Cardiac fibroblast (primary cell): Measurements from ENCODE around the gene GRM7.

ENCODE experiments used
- DNase-seq, 2 donors: peaks; one replicate each; pipeline versions ENCODE4 v3.0.0 to v3.0.0-alpha.2; 2010; ENCODE audit warnings: low read depth in 2 of 2
- H3K4me3 ChIP-seq, 2 donors: replicated peaks in 1 of 2; 1 replicate in 1 of 2; 2 replicates in 1 of 2; pipeline ENCODE4 v1.5.1; 2011; ENCODE audit warnings: low read depth in 2 of 2, low read length in 2 of 2, mild to moderate bottlenecking in 2 of 2, moderate library complexity in 1 of 2
- TF ChIP-seq, protein P1 (sequence below): IDR thresholded peaks from one replicate; pipeline ENCODE4 v1.5.1; 2011; ENCODE audit warnings: low read depth, mild to moderate bottlenecking, low read length, inconsistent platforms

The GRM7 gene

DNA sequence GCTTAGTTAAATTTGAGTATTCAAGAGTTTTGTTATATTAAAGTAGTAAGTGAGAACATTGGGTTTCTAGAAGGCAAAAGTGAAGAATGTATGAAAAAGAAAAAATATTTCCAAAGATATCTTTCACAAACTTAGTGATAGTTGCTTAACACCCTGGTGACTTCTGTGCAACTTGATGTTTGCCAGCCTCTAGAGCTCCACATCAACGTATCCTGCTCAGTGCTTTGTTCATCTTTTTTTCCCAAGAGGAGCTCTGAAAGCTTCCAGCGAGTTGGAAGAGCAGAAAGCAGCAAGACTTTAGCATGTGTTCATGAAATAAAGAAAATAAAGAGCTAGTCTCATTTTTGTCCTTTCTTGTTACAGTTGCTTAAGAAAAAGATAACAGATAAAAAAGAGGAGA is 225.5 kb downstream of the GRM7 start:
- TF ChIP-seq, protein P1, sequence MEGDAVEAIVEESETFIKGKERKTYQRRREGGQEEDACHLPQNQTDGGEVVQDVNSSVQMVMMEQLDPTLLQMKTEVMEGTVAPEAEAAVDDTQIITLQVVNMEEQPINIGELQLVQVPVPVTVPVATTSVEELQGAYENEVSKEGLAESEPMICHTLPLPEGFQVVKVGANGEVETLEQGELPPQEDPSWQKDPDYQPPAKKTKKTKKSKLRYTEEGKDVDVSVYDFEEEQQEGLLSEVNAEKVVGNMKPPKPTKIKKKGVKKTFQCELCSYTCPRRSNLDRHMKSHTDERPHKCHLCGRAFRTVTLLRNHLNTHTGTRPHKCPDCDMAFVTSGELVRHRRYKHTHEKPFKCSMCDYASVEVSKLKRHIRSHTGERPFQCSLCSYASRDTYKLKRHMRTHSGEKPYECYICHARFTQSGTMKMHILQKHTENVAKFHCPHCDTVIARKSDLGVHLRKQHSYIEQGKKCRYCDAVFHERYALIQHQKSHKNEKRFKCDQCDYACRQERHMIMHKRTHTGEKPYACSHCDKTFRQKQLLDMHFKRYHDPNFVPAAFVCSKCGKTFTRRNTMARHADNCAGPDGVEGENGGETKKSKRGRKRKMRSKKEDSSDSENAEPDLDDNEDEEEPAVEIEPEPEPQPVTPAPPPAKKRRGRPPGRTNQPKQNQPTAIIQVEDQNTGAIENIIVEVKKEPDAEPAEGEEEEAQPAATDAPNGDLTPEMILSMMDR: no peak

DNA sequence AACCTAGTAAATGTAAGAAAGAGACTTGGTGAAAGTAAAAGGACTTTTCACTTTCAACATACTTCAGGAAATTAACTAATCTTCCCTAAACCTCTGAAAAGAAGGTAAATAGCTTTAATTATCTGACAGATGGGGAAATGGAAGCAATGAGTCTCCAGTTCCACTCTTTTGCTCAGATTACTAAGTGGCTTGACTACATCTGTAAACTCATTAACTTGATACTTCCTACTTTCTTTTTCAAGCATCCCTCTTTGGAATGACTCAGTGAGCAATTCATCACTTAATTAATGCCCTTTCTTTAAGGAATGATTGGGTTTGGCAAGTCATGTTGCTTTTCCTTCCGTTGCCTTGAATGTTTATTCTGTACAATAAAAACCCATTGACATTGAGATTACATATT is 234.2 kb downstream of the GRM7 start:
- TF ChIP-seq, protein P1: no peak
- H3K4me3 ChIP-seq: no peak overlapping the region
- no peak for DNase-seq

More for the DNA sequence above, 225.5 kb downstream of the GRM7 start:
- no peak for DNase-seq
- no peak overlapping the region for H3K4me3 ChIP-seq

DNA sequence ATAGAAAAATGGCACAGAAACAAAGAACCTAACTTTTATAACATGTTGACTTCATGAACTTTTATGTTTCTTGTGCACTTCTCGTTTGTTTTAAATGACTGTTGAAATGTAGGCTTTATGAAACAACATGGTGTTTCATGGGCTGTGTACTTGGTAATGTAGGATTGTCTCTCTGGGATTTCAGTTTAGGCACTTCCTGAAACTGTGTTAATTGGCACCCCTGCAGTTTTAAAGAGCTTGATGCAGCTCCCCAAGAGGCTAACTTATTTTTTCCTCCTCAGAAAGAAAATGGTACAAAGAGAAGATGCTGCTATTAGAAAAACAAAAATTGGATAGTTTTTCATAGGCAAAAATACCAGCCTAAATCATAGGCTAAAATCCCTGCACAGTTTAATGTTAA is 239.2 kb downstream of the GRM7 start:
- TF ChIP-seq, protein P1: no peak
- DNase-seq: no peak

DNA sequence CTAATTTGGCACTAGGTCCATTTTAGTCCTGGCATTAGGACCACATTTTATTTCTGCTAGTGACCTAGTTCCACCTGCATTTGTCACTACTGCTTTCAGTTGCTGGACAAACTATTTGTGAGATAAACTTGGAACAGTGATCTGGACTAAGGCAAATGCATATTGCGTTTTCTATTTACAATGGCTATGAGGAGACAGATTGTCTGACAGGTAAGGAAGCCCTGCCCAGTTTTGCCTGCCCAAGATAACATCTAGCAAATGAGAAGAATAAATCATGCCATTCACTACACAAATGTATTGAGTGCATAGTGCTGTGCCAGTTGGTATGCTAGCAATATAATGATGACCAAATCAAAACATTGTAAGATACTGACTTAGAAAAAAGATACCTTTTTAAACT is 245.7 kb downstream of the GRM7 start:
- no peak for DNase-seq
- H3K4me3 ChIP-seq: no peak overlapping the region
- TF ChIP-seq, protein P1: no peak

More for the DNA sequence above, 239.2 kb downstream of the GRM7 start:
- no peak overlapping the region for H3K4me3 ChIP-seq

DNA sequence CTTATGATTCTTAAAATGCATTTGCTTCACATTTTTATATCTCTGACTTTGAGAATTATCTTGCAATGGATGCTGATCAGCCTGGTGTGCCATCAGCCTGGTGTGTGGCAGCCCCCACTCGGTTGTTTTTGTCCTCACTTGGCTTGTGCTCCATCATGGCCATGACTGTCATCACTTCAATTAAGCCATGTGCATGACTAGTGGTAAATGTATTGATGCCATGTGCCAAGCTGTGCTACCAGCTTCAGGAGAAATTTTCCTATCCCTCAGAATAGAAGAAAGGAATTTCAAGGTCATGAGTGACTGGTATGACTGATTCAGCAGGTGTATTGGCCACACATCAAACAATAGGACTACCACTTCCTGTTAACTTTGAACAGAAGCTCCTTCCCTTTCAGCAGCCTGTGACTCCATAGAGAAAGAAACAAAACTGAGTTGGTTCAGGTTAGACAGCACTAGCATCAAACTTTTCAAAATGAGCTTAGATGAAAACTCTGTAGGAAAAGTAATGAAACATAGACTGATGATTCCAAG is 251.7 kb downstream of the GRM7 start:
- DNase-seq: no peak
- H3K4me3 ChIP-seq: no peak overlapping the region
- TF ChIP-seq, protein P1: no peak

DNA sequence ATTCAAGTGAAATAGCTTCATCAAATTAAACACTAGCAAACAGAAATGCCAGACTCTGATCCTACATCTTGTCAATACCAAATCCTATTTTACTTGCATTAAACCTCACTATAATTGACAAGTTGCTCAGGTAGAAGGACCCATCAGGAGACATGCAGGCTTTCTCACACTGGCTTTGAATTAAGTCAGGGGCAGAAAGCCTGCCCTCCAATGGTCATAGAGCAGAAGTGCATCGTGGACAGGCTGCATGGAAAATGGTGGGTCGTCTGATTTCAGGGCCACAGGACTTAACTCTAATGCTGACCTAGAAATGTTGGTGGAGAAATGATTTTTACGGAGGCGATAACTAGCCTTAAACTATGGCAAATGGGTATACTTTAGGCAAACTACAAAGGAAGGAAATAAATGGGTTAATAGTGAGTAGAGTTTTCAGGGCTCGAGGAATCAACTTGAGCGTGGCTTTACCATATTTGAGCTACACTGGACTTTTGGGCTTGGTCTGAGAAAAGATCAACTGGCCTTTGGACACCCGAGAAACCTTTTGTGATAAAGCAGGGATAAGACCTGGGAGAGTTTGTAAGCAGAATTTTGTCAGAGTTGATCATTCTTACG is 283.9 kb downstream of the GRM7 start:
- H3K4me3 ChIP-seq: no peak overlapping the region
- TF ChIP-seq, protein P1: peak; percentile 10
- DNase-seq: peak in 1 of 2 donors; percentile 0

DNA sequence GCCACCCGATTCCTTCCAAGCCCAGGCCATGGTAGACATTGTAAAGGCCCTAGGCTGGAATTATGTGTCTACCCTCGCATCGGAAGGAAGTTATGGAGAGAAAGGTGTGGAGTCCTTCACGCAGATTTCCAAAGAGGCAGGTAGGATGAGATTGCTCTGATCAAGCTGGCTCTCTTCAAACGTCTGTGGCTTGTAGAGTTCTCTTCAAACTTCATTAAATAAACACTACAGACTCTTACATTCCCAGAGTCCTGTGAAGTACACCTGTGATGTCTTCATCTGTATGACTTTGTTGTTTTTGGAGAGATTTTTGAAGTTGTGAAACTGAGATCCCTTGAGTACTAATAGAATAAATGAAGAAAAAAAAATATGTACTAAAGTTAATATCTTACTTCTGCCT is 285.6 kb downstream of the GRM7 start:
- TF ChIP-seq, protein P1: no peak
- H3K4me3 ChIP-seq: no peak overlapping the region
- no peak for DNase-seq
